GM12872 (cell line): ENCODE data around the gene LYPD6.

Experiments
- TF ChIP-seq, protein P1 (sequence below): IDR thresholded peaks from 3 replicates; pipeline ENCODE4 v1.5.1; 2011; ENCODE audit warnings: low read depth, mild to moderate bottlenecking, low read length, moderate library complexity; ENCODE audit not compliant: insufficient read depth

LYPD6 gene

DNA sequence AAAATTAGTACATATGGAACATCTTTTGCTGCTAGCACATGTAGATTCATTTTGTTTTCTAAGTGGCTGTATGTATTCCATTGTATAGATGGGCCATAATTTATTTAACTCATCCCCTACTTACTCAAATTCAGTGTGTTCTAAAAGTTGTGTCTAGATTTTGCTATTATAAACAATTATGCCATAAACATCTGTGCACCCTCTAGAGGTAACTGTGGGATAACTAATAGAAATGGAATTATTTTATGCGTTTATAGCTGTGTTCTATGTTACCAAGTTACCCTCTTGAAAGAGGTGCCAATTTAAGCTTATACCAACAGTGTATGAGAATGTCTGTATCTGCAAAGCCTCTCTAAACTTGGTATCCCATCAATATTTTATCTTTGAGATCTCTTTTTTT lies 156.8 kb downstream of the LYPD6 start:
- TF ChIP-seq, protein P1, sequence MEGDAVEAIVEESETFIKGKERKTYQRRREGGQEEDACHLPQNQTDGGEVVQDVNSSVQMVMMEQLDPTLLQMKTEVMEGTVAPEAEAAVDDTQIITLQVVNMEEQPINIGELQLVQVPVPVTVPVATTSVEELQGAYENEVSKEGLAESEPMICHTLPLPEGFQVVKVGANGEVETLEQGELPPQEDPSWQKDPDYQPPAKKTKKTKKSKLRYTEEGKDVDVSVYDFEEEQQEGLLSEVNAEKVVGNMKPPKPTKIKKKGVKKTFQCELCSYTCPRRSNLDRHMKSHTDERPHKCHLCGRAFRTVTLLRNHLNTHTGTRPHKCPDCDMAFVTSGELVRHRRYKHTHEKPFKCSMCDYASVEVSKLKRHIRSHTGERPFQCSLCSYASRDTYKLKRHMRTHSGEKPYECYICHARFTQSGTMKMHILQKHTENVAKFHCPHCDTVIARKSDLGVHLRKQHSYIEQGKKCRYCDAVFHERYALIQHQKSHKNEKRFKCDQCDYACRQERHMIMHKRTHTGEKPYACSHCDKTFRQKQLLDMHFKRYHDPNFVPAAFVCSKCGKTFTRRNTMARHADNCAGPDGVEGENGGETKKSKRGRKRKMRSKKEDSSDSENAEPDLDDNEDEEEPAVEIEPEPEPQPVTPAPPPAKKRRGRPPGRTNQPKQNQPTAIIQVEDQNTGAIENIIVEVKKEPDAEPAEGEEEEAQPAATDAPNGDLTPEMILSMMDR = no peak

DNA sequence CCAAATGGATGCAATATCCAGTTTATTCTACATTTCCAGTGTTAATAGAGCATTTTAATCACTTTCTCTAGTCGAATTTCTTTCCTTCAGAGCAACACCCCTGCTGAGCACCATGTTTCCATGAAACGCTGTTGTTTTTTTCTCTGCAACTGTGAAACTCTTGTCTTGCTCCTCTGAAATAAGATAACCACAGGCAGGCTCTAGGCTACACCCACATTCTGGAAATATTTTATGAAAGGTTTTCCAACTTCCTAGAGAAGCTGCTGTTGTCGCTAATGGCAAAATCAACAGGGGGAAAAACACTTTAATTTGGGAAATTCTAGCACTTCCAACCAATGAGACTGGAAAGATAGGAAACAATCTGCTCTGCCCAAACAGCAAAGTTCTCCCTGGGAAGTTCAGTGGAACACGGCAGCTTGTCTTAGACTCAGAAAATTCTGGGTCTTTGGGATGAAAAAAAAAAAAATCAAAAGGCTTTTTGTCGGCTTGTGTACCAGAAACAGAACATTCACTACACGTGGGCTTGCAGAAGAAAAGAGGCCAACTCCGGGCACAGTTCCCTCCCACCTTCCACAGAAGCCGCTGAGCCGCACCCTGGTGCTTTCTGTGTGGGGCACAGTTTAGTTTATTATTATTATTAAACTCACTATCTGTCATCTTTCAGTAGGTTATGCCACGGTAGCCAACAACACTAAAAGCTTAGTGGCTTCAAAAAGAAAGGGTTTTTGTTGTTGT lies 158.5 kb downstream of the LYPD6 start:
- TF ChIP-seq, protein P1 = no peak

DNA sequence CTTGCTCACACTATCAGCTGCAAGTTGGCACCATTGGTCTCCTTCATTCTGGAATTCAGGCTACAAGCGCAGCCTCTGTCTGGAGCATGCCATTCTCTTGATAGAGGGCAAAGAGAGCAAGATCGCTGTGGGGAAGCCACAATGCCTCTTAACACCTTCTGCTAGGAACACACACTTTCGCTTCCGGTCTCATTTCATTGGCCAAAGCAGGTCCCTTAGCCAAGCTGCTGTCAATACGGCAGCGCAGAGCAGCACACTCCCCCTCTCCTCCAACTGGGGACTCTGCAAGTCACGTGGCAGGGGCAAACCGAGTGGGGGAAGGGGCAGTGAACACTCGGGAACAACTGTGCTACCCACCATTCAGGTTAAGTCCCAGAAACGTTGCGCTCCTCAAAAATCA lies 159.1 kb downstream of the LYPD6 start:
- TF ChIP-seq, protein P1 = no peak

DNA sequence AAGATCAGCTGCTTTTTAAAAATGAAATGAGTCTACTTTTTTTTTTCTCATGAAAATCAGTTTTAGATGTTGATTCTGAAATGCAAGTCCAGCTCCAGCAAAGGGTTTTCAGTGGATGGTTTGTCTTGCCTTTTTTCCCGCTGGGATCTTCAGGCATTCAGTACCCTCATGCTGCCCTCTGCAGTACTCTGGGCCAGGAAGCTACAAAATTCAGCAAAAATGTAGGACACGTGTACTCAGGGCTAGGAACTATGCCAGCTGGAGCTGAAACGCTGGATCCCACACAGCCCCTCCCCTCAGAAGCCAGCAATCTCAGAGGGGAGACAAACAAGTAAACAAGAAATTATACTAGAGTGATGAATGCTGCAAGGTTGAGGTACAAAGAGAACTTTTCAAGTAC lies 159.9 kb downstream of the LYPD6 start:
- TF ChIP-seq, protein P1 = no peak

DNA sequence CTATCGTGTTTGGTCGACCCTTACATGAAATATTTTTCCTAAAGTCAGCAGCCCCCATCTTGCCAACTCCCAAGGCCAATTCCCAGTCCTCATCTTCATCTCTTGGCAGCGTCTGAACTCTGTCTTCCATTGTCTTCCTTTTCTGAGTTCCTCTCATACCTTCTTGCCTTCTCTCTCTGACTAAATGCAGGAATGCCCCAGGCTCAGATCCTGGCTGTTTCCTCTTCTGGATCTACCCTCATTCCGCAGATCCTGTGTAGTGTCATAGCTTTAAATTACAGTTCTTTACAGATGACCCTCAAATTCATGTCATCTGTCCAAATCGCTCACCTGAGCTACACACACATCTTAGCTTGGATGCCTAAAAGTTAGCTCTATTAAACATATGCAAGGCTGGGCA lies 162.5 kb downstream of the LYPD6 start:
- TF ChIP-seq, protein P1 = no peak

DNA sequence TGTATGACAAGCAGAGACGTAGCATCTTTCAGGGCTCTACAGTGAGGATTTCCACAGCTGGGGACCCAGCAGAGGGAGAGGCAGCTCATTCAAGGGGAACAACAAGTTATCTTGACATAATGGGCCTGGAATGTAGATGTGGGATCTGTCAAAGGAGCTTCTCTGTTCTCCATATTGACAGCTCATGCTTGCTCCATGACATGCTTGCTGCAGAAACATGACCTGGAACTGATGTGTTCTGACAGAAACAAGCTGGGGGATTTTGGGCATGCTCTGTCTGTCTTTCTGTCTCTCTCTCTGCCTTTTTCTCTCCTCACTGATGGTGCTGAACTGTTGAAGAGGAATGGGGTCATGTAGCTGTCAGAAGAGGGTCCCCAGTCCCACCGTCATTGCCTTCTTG lies 177.6 kb downstream of the LYPD6 start:
- TF ChIP-seq, protein P1 = no peak

DNA sequence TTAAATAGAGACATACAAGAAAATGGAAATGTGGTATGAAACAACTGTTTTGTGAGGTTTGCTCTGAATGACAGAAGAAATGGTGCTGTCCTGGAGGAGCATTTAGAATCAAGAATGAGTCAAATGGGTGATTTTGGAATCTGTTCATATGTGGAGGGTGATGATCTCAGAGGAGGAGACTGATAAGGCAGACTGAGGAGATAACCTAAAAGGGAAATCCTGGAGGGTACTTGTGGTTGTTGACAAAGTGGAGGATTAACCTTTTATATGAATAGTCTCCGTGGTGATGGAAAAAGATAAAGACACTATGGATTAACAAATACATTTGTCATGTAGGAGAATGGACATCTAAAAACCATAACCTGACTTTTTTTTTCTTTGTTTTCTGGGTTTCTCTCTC lies 183.1 kb downstream of the LYPD6 start:
- TF ChIP-seq, protein P1 = no peak
